GM12874 (cell line): ENCODE results near the gene FOXN1.

Experiments
- TF ChIP-seq, protein P1 (sequence below): IDR thresholded peaks from 2 replicates; pipeline ENCODE4 v1.5.1; 2011; ENCODE audit warnings: low read depth, mild to moderate bottlenecking, control low read depth, low read length, moderate library complexity; ENCODE audit not compliant: insufficient read depth

FOXN1 gene

DNA sequence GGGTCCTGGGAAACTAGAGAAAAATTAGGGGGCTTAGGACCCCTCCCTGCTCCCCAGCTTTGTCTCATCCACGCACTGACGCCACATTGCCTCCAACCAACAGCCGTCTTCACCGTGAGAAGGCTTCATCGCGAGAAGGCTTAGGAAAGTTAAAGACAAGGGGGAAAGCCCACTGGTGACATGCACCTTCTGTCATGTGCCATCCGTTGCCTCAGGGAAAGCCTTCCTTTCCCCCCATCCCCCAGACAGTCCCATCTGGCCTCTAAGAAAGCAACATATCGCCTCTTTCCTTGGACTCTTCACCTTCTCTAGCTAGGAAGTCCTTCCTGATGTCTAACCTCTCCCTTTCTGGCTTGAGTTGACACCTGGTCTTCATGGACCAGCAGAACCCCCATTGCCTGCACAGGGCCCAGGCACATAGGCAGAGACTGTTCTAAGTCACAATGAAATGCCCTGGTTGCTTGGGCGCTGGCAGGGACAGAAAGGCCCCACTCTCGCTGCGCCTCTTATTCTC, 2.1 kb downstream of the FOXN1 start:
- TF ChIP-seq, protein P1, sequence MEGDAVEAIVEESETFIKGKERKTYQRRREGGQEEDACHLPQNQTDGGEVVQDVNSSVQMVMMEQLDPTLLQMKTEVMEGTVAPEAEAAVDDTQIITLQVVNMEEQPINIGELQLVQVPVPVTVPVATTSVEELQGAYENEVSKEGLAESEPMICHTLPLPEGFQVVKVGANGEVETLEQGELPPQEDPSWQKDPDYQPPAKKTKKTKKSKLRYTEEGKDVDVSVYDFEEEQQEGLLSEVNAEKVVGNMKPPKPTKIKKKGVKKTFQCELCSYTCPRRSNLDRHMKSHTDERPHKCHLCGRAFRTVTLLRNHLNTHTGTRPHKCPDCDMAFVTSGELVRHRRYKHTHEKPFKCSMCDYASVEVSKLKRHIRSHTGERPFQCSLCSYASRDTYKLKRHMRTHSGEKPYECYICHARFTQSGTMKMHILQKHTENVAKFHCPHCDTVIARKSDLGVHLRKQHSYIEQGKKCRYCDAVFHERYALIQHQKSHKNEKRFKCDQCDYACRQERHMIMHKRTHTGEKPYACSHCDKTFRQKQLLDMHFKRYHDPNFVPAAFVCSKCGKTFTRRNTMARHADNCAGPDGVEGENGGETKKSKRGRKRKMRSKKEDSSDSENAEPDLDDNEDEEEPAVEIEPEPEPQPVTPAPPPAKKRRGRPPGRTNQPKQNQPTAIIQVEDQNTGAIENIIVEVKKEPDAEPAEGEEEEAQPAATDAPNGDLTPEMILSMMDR = no peak

DNA sequence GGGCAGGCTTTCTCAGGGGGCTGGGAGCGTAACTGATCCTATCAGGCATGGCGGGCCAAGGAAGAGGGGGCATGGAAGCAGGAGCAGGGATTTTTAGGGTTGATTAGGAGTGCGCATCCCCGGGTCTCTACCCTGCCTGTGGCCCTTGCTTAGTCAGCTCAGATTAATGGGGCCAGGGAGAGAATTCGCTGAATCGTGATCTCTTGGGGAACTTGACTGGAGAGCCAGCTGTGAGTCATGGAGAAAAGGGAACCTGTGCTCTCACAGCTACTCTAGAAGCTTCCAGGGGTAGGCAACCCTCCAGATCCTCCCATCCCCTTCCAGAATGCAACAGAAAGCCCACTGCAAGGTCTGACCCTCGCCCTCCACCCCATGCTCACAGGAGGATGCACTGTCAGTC, 3.6 kb downstream of the FOXN1 start:
- TF ChIP-seq, protein P1 = no peak

DNA sequence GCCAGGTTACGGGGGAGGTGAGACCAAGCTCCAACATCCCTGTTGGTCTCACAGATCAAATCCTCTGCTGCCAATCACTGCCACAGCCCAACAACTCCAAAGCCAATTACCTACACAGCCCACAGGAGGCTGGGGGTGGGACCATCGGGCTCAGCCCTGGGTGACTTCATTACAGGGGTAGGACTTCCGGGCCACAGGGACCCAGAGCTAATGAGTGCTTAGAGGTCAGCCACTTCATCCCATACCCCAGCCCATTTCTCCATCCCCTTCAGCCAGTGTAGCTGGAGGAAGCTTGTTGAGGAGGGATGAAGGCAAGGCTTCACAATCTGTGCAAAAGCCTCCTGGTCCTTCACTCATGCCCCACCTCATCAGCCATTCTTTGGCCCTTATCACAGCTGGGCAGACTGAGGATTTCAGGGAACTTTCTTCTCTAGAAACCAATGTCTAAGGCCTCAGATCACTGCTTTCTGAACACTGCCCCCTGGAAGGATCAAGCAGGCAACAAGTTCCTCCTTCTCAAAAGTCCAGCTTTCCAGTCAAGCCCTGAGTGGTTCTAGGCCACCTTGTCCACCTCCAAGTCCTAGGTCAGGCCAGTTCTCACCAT, 5.8 kb downstream of the FOXN1 start:
- TF ChIP-seq, protein P1 = no peak

DNA sequence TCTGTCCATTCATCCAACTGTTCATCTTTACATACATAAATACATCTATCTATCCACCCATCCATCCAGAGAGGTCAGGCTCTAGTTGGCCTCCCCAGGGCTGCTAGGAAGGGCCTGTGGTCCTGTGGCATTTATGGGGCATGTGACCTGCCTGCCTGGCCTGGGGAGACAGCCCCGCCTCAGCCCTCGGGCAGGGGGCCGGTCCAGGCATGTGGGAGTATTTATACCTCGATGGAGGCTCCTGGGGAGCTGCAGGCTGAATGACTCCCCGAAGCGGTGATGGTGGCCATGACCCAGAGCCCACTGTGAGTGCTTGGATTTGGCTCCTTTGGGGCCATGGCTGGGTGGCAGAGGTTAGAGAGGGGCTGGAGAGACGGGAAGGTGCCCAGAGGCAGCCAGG, 7.3 kb downstream of the FOXN1 start:
- TF ChIP-seq, protein P1 = no peak

DNA sequence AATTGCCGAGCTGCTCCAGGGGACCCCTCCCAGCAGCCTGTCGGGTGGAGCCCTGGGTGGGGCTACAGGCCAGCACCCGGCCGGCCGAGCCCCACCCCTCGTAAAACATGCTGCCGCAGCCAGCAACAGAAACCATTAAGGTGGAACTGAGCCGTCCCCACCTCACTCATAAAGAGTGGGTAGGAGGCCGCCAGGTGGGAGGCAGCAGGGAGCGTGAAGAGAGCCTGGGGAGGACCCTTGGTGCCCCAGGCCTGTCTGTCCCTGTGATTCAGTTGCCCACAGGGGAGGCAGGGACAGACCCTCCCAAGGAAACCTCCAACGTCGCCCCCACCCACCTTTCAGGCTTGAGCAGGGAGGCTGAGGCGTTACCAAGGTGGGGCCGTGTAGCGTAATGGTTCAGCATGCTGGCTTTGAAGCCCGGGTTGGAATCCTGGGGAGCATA, 8.4 kb downstream of the FOXN1 start:
- TF ChIP-seq, protein P1 = no peak

DNA sequence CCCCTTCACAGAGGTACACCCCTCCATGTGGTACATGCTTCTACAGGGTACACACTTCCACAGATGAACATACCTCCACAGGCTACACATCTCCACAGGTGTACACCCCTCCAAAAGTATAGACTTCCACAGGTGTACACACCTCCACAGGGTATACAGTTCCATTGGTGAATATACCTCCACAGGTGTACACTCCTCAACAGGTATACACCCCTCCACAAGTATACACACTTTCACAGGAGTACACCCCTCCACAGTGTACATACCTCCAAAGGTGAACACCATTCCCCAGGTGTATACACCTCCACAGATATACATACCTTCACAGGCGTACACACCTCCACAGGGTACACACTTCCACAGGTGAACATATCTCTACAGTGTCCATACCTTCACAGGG, 9.4 kb downstream of the FOXN1 start:
- TF ChIP-seq, protein P1 = no peak

DNA sequence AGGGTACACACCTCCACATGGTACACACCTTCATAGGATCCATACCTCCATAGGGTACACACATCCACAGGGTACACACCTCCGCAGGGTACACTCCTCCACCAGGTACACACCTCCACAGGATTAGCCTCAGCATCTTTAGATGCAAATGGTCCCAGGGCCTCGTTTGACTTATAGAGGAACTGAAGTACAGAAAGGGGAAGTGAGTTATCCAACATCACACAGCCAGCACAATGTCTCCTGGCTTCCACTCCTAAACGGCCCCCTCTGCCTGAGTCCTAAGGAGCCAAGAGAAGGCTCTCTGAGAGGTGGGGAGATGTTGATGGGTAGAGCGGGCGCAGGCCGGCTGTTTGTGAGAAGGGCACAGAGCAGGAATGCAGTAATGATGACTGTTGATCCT, 12.0 kb downstream of the FOXN1 start:
- TF ChIP-seq, protein P1 = no peak
